Left ventricle myocardium inferior (tissue), 1 donor: ENCODE results near the gene NFE2L1. TPM values are rescaled to one million over a fixed set of nuclear protein-coding genes. Genes with fewer than 3 reads are reported as not detected.

Experiments used
- DNase-seq: peaks from one replicate; pipeline ENCODE4 v3.0.0-alpha.2; 2020
- H3K27ac ChIP-seq: fragments of 200-600 bp; replicated peaks from 2 replicates; pipeline ENCODE4 v1.8.0; 2021
- H3K27me3 ChIP-seq: fragments of 200-600 bp; 2 replicates; pipeline ENCODE4 v1.8.0; 2021; ENCODE audit warnings: low read depth
- H3K36me3 ChIP-seq: fragments of 200-600 bp; 2 replicates; pipeline ENCODE4 v1.8.0; 2021
- H3K4me1 ChIP-seq: fragments of 200-600 bp; 2 replicates; pipeline ENCODE4 v1.8.0; 2021
- H3K4me3 ChIP-seq: fragments of 200-600 bp; 2 replicates; pipeline ENCODE4 v1.8.0; 2021; ENCODE audit warnings: mild to moderate bottlenecking, moderate library complexity
- H3K9me3 ChIP-seq: fragments of 200-600 bp; replicated peaks from 2 replicates; pipeline ENCODE4 v1.8.0; 2021
- CTCF ChIP-seq: fragments of 200-600 bp; IDR thresholded peaks from 2 replicates; pipeline ENCODE4 v1.8.0; 2021; ENCODE audit warnings: antibody characterized with exemption, mild to moderate bottlenecking, borderline replicate concordance
- intact Hi-C: fragments of 100-400 bp; cut with micrococcal nuclease; formaldehyde crosslinking; loops from one replicate; pipeline ENCODE4 v1.11.0; 2022
- total RNA-seq: library from RNA; stranded (reverse); fragmentation: NEBNext Ultra II Directional; extraction: Animal tissue kit (Norgen Biotek cat#: 25700); gene quantifications from one replicate; pipeline ENCODE4 v1.2.1, GENCODE V29; 2021
- donor health status: DM: no; HTN: yes; CAD: no; lungs with severe emphysema.

Gene NFE2L1
- total RNA-seq, 1 donor from 2014 or later, result 895 TPM

GRCh38 chr17:48011405-48012150 is 36.6 kb upstream of the NFE2L1 start:
- H3K4me3 ChIP-seq, result peak overlapping the region; percentile 58
- H3K36me3 ChIP-seq, result no peaks in the 10 kb centered on the region
- H3K27ac ChIP-seq, result no peak overlapping the region
- peaks cover 15% of the 10 kb centered on the region for H3K4me1 ChIP-seq
- peaks cover 80% of the 10 kb centered on the region for H3K27me3 ChIP-seq
- peak; percentile 38 for TF ChIP-seq CTCF
- H3K9me3 ChIP-seq, result no peaks in the 10 kb centered on the region
- intact Hi-C loops, result no loop called here
- DNase-seq, result no peak

- Histone ChIP-seq H3K4me1 (peaks cover 15% of the 10 kb centered on the region), H3K4me3 (peak overlapping the region; percentile 58), H3K27ac (no peak overlapping the region), H3K36me3 (no peaks in the 10 kb centered on the region), H3K9me3 (no peaks in the 10 kb centered on the region), H3K27me3 (peaks cover 80% of the 10 kb centered on the region)
- peak; percentile 26 for DNase-seq
- intact Hi-C loops, result no loop called here
- TF ChIP-seq CTCF, result no peak
Observed at GRCh38 chr17:48012151-48012520, 36.0 kb upstream of the NFE2L1 start.

GRCh38 chr17:48012654-48013053 is 35.5 kb upstream of the NFE2L1 start:
- DNase-seq, result no peak
- intact Hi-C loops, result no loop called here
- peaks cover 15% of the 10 kb centered on the region for H3K4me1 ChIP-seq
- H3K36me3 ChIP-seq, result no peaks in the 10 kb centered on the region
- H3K27ac ChIP-seq, result no peak overlapping the region
- peak overlapping the region; percentile 58 for H3K4me3 ChIP-seq
- no peaks in the 10 kb centered on the region for H3K9me3 ChIP-seq
- TF ChIP-seq CTCF, result no peak
- peaks cover 80% of the 10 kb centered on the region for H3K27me3 ChIP-seq

- no peak overlapping the region for H3K27ac ChIP-seq
- H3K4me1 ChIP-seq, result peaks cover 15% of the 10 kb centered on the region
- peaks cover 73% of the 10 kb centered on the region for H3K27me3 ChIP-seq
- TF ChIP-seq CTCF, result no peak
- no peaks in the 10 kb centered on the region for H3K9me3 ChIP-seq
- intact Hi-C loops, result no loop called here
- no peak overlapping the region for H3K4me3 ChIP-seq
- DNase-seq, result no peak
- H3K36me3 ChIP-seq, result no peaks in the 10 kb centered on the region
Observed at GRCh38 chr17:48013876-48014594, 34.1 kb upstream of the NFE2L1 start.

GRCh38 chr17:48014595-48015111 is 33.5 kb upstream of the NFE2L1 start:
- H3K27me3 ChIP-seq, result peaks cover 72% of the 10 kb centered on the region
- no peaks in the 10 kb centered on the region for H3K36me3 ChIP-seq
- TF ChIP-seq CTCF, result no peak
- DNase-seq, result no peak
- intact Hi-C loops, result no loop called here
- H3K4me3 ChIP-seq, result no peak overlapping the region
- H3K9me3 ChIP-seq, result no peaks in the 10 kb centered on the region
- H3K4me1 ChIP-seq, result peaks cover 15% of the 10 kb centered on the region
- H3K27ac ChIP-seq, result no peak overlapping the region
